Duodenal mucosa (tissue), 2 donors: ENCODE data around the gene KCNQ1.

Experiments used
- H3K27ac ChIP-seq: one replicate; pipeline ENCODE4 v1.7.0; 2013; ENCODE audit warnings: low read depth, low read length
- H3K27me3 ChIP-seq, 2 donors: one replicate each; pipeline ENCODE4 v1.7.0; 2013; ENCODE audit warnings: low read length in 2 of 2, control low read depth in 1 of 2; ENCODE audit not compliant: insufficient read depth in 2 of 2, control insufficient read depth in 1 of 2
- H3K36me3 ChIP-seq, 2 donors: one replicate each; pipeline ENCODE4 v1.7.0; 2013; ENCODE audit warnings: low read length in 2 of 2, control low read depth in 1 of 2; ENCODE audit not compliant: insufficient read depth in 2 of 2, control insufficient read depth in 1 of 2
- H3K4me1 ChIP-seq, 2 donors: one replicate each; pipeline ENCODE4 v1.7.0; 2013; ENCODE audit warnings: low read length in 2 of 2, control low read depth in 1 of 2; ENCODE audit not compliant: insufficient read depth in 2 of 2, control insufficient read depth in 1 of 2
- H3K4me3 ChIP-seq, 2 donors: one replicate each; pipeline ENCODE4 v1.7.0; 2013; ENCODE audit warnings: low read length in 2 of 2, low read depth in 1 of 2
- H3K9ac ChIP-seq, 2 donors: one replicate each; pipeline ENCODE4 v1.7.0; 2013; ENCODE audit warnings: low read length in 2 of 2, low read depth in 1 of 2
- H3K9me3 ChIP-seq, 2 donors: one replicate each; pipeline ENCODE4 v1.7.0; 2013; ENCODE audit warnings: low read length in 2 of 2, control low read depth in 1 of 2; ENCODE audit not compliant: control insufficient read depth in 1 of 2

Gene KCNQ1

DNA sequence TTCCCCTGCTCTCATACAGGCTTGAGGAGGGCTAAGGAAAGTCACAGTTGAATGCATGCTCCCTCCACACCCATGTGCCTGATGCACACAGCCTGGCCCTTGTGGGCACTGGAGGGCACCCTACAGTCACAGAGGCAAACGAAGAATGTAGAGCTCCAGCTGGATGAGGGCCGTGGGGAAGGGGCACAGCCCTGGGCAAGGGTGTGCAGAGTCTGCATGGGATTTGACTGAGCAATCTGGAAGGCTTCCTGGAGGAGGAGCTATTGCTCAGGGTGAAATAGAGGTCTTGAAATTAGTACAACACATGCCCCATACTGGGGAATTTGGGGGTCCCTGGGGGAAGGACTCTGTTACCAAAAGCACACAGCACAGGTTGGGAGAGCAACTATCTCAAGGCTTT is 64.0 kb downstream of the KCNQ1 start:
- H3K36me3 ChIP-seq, result no peaks in the 10 kb centered on the region
- H3K9me3 ChIP-seq, result no peaks in the 10 kb centered on the region
- no peak overlapping the region for H3K4me3 ChIP-seq
- H3K27ac ChIP-seq, result no peak overlapping the region
- no peaks in the 10 kb centered on the region for H3K27me3 ChIP-seq
- no peak overlapping the region for H3K9ac ChIP-seq
- H3K4me1 ChIP-seq, result peaks cover 4 to 13% of the 10 kb centered on the region in 2 donors

- H3K27ac ChIP-seq, result no peak overlapping the region
- no peaks in the 10 kb centered on the region for H3K9me3 ChIP-seq
- H3K4me1 ChIP-seq, result peaks cover 4 to 13% of the 10 kb centered on the region in 2 donors
- H3K36me3 ChIP-seq, result no peaks in the 10 kb centered on the region
- no peak overlapping the region for H3K9ac ChIP-seq
- H3K27me3 ChIP-seq, result no peaks in the 10 kb centered on the region
- H3K4me3 ChIP-seq, result no peak overlapping the region
Observed at GRCh38 chr11:2509481-2510001, 64.7 kb downstream of the KCNQ1 start.

DNA sequence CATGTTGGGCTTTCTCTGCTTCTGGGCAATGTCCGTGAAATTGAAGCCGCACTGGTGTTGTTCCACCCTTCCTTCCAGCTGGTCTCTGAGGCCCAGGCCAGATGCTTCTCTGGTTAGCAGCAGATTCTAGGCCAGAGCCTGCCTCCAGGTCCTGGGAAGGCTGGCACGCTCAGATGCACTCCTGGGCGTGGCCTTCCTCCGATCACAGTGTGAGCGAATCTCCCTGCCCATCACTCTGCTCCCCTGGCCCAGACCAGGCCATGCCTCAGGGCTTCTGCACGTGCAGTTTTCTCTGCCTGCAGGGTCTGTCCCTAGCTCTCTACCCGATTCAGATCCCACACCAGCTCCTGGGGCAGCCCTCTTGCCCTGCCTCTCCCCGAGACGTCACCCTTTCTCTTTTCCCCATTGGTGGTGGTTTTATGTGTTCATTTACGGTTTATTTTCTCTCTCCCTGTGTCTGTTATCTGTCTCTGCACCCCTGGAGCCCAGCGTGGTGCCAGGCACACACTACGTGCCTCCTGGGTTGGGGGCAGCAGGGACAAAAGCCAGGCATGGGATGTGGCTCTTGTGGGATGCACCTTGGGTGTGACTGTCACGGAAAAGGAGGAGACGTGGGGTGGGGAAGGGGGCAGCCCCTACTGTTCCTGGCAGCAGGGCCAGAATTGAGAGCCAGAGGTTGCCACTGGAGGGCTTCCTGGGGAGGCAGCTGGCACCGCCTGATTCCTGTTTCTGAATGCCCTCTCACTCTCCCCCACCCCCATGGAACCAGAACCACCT is 66.0 kb downstream of the KCNQ1 start:
- no peaks in the 10 kb centered on the region for H3K9me3 ChIP-seq
- no peaks in the 10 kb centered on the region for H3K36me3 ChIP-seq
- H3K4me3 ChIP-seq, result no peak overlapping the region
- H3K4me1 ChIP-seq, result peaks cover 4 to 13% of the 10 kb centered on the region in 2 donors
- H3K27ac ChIP-seq, result no peak overlapping the region
- no peak overlapping the region for H3K9ac ChIP-seq
- H3K27me3 ChIP-seq, result no peaks in the 10 kb centered on the region

GRCh38 chr11:2511421-2512369 is 66.9 kb downstream of the KCNQ1 start:
- no peaks in the 10 kb centered on the region for H3K27me3 ChIP-seq
- H3K27ac ChIP-seq, result no peak overlapping the region
- H3K9ac ChIP-seq, result no peak overlapping the region
- H3K36me3 ChIP-seq, result no peaks in the 10 kb centered on the region
- no peak overlapping the region for H3K4me3 ChIP-seq
- H3K4me1 ChIP-seq, result peaks cover 4 to 13% of the 10 kb centered on the region in 2 donors
- no peaks in the 10 kb centered on the region for H3K9me3 ChIP-seq

- Histone ChIP-seq H3K9me3 (no peaks in the 10 kb centered on the region), H3K9ac (no peak overlapping the region), H3K4me3 (no peak overlapping the region), H3K36me3 (no peaks in the 10 kb centered on the region), H3K27ac (no peak overlapping the region), H3K27me3 (no peaks in the 10 kb centered on the region), H3K4me1 (peaks cover 4 to 13% of the 10 kb centered on the region in 2 donors)
Observed at GRCh38 chr11:2512431-2513407, 67.9 kb downstream of the KCNQ1 start.

GRCh38 chr11:2513441-2513840 is 68.6 kb downstream of the KCNQ1 start:
- Histone ChIP-seq H3K9me3 (no peaks in the 10 kb centered on the region), H3K36me3 (no peaks in the 10 kb centered on the region), H3K27ac (no peak overlapping the region), H3K27me3 (no peaks in the 10 kb centered on the region), H3K4me3 (no peak overlapping the region), H3K4me1 (peaks cover 4 to 13% of the 10 kb centered on the region in 2 donors), H3K9ac (no peak overlapping the region)

DNA sequence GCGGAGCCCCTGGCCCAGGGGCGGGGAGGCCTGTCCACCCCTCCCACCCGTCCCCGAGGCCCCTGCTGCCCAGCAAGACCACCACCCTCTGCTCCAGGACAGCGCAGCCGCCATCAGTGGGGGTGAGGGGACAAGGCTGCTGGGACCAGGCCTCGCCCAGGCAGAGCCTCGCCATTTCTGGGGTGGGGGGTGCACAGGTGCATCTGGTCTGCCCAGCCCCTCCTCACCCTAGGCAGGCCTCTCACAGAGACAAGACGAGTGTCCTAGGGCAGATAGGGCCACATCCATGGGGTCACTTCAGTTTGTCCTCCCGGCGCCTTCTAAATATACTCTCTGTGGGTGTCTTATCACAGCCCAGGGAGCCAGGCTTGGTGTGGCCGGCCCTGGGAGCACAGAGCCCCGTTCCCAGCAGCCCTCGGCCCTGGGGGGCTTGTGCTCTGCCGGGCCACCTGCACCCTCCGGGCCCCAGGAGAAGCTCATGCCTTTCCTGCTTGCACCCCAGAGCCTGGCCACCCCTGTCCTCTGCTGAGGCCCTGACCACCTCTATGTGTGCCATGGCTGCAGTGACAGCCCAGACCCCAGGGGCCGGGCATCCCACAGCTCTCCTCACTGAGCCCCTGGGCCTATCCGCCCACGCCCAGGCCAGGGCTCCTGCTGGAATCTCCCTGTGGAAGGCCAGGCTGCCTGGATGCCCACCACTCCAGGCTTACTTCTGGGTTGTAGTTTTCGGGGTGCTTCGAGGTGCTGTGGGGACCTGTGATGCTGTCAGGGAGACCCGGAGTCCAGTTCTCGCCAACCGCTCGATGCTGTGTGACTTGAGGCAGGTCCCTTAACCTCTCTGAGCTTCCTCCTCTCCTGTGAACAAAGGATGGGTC is 70.8 kb downstream of the KCNQ1 start:
- H3K4me1 ChIP-seq, result peaks cover 4 to 13% of the 10 kb centered on the region in 2 donors
- no peaks in the 10 kb centered on the region for H3K9me3 ChIP-seq
- no peaks in the 10 kb centered on the region for H3K36me3 ChIP-seq
- H3K27me3 ChIP-seq, result no peaks in the 10 kb centered on the region
- H3K4me3 ChIP-seq, result no peak overlapping the region
- no peak overlapping the region for H3K27ac ChIP-seq
- no peak overlapping the region for H3K9ac ChIP-seq

DNA sequence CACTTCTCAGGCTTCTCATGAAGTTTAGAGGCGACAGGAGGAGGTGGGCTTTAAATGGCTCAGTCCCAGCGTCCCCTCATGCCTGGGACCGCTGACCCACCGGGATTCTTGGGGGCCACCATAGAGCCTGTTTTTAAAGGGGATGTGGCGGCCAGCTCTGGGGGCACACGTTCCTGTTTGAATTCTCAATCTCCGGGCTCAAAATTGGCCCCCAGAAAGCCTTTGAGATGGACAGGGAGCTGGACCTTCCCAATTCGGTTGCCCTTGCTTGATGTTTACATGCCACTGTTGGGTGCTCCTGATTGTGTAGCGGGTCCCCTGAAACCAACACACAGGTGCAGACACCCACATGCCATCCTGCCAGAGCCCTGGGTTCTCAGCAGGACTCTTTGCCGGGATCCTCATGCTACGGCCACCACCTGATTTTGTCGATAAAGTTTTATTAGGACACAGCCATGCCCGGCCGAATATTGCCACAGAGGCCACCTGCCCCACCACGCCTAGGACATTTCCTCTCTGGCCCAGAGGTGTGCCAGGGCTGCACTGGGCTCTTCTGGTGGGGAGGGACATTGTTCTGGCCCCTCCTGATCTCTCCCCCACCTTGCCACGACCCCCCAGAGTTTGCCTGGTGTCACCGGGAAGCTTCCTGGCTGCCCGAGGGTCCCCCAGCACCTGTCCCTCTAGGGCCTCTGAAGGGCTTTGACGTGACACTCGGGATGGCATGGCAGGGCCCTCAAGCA is 71.6 kb downstream of the KCNQ1 start:
- H3K4me3 ChIP-seq, result no peak overlapping the region
- no peaks in the 10 kb centered on the region for H3K36me3 ChIP-seq
- no peak overlapping the region for H3K27ac ChIP-seq
- peaks cover 6 to 12% of the 10 kb centered on the region in 2 donors for H3K4me1 ChIP-seq
- H3K9ac ChIP-seq, result no peak overlapping the region
- no peaks in the 10 kb centered on the region for H3K27me3 ChIP-seq
- H3K9me3 ChIP-seq, result no peaks in the 10 kb centered on the region
